NK-92 (cell line): ENCODE measurements around the gene SPON1.
"Not testable (repeated sequence)": the region's sequence is repeated elsewhere in the genome, so short reads cannot be mapped to it uniquely, and the experiment has no call there.

ENCODE experiments used
- DNase-seq: peaks from one replicate; lab custom pipeline; 2025; ENCODE audit not compliant: unreplicated experiment; lab: John Stamatoyannopoulos, UW

The SPON1 gene

DNA sequence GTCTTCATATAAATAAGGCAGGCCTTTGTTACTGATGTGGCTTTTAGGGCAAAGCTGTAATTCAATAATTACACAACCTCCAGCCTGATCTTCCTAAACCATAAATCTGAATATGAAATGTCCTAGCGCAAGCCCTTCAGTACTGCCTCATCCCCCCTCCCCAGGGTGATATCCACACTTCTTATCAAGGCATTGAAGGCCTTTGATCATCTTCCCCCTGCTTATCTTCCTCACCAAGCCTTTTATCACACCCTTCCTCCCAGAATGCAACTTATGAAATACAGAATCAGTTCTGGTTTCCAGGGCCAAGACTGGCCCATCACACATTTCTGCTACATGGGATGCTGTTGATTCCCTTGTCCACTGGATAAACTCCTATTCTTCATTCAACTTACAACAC is 12.1 kb downstream of the SPON1 start:
- DNase-seq, result no peak

GRCh38 chr11:13983081-13983751 is 20.7 kb downstream of the SPON1 start:
- DNase-seq, result no peak

DNA sequence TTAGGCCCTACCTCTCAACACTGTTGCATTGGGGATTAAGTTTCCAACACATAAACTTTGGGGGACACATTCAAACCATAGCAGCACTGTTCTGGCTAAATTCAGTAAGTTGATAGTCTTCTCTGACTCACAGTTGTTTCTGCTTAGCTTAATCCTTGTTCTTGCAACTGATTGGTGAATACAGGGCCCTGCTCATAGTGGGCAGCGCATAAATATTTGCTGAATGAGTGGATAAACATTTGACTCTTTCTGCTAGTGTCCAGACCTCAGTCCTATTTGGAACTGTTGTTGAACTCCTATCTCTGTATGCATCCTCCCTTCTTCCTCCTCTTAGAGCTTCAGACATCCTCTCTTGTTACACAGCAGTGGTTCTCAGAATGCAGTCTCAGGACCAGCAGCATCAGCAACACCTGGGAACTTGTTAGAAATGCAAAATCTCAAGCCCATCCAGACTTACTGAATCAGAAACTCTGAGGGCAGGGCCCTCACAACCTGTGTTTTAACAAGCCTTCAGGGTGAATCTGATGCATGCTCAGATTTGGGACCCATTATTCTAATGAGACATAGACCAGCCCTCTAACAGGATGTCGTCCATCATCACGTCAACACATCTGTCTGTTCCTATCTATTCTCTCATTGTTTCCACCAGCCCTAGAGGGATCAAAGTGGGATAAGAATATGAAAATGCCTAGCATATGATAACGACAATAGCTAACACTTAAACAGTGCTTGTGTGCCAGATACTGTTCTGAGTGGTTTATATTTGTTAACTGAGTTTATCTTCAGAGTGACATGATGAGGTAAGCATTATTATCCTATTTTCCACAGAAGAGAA is 22.3 kb downstream of the SPON1 start:
- no peak for DNase-seq

DNA sequence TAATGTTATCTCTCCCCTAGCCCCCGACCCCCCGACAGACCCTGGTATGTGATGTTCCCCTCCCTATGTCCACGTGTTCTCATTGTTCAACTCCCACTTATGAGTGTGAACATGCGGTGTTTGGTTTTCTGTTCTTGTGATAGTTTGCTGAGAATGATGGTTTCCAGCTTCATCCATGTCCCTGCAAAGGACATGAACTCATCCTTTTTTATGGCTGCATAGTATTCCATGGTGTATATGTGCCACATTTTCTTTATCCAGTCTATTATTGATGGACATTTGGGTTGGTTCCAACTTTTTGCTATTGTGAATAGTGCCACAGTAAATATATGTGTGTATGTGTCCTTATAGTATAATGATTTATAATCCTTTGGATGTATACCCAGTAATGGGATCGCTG is 24.2 kb downstream of the SPON1 start:
- DNase-seq, result not testable (repeated sequence)

GRCh38 chr11:13992158-13992856 is 29.8 kb downstream of the SPON1 start:
- DNase-seq, result not testable (repeated sequence)

DNA sequence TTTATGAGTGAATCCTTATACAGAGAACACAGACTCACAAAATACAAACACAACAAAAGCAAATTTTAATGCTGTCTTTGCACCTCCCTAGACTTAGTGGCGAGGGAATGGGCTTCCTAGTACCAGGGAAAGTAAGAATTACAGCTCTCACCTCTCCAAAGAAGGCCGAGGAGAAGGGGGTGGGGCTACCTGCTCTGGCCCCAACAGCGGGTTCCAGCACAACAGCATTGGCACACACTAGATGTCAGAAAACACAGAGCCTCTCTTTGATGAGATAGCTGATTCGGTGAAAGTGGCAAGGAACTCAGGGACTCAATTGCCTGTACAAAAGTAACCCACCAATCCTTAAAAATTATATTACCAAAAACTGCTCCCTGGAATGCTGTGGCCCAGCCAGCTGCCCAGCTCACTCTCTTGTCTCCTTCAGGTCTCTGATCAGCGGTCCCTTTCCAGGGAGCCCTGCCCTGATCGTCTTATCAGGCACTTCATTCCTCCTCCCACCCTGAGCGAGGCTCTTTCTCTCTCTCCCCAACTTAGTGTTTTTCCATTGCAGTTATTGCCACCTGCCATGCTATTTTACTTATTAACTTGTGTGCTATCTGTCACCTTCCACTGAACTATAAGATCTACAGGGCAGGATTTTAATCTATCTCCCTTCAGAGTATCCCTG is 30.7 kb downstream of the SPON1 start:
- DNase-seq, result no peak

DNA sequence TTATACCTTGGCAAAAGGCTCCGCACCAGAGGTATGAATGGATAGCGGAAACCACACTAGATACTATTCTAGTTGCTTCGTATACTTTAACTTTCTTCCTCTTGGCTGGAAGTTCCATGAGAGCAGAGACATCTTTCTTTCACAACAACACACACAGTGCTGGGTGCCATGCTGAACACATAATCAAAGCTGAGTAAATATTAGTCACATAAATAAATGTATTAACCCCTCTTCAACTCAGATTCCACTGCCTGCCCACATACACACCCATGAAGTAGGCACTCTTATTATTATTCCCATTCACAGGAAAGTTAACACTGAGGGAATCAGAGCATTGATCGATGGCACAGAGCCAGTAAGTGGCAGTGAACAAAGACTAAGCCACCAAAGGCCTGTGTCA is 35.4 kb downstream of the SPON1 start:
- DNase-seq, result no peak

DNA sequence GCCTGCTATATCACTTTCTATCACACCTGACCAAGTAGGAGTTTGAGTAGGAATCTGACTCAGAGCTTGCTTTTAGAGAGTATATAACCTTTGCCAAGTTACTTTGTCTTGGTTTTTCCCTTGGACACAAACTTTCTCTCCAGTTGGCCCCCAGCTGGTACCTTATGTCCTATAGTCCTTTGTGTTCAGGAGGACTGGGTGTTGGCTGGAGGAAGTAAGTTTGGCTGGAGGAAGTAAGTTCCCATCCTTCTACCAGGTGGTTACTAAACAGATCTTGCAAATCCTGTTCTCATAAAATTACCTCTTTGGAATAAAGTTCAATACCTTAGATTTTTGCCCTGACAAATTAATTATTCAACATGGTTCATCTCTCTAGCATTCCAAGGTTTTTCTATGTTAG is 37.2 kb downstream of the SPON1 start:
- no peak for DNase-seq

DNA sequence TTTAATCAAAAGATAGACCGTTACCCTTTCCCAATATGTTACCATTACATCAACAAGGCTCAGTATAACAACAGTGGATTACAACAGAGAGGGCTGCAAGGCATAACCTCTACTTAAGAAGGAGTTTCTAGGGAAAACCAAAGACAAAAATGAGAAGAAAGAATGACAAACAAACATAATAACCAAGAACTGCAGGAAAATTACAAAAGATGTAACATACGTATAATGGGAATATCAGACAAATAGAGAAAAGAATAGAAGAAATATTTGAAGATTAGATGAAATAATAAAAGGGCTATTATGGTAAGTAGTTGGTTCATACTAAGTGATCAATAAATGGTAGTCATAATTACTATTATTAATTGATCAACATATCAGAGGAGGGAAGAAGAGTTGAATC is 39.1 kb downstream of the SPON1 start:
- DNase-seq, result no peak

DNA sequence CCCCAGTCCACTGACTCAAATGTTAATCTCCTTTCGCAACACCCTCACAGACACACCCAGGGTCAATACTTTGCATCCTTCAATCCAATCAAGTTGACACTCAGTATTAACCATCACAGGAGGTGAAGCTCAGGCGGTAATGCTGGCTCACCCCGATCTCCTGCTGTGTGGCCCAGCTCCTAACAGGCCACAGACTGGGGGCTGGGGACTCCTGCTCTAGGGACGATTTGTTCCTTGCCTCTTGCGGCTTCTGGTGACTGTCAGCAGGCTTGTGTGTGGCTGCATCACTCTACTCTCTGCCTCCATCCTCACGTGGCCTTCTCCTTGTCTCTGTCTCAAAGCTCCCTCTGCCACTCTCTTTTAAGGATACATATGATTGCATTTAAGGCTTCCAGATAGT is 45.0 kb downstream of the SPON1 start:
- no peak for DNase-seq

GRCh38 chr11:14010665-14011064 is 48.1 kb downstream of the SPON1 start:
- DNase-seq, result no peak

DNA sequence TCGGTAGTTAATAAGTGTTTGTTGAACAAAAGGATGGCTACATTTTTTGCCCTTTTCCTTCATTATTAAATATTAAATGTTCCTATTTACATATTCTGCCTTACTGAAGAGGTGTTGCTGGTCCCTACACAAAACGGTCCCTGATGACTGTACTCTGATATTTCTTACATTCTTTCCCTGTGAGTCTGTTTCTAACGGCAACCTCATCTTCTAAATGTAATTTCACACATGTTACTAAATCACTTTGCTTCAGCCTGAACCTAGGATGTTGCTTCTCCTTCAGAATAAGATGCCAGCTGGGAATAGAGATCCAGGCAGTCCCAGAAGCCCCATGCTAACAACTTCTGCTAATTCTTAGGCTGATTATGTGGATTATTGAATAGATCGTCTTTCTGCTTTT is 50.3 kb downstream of the SPON1 start:
- DNase-seq, result no peak

DNA sequence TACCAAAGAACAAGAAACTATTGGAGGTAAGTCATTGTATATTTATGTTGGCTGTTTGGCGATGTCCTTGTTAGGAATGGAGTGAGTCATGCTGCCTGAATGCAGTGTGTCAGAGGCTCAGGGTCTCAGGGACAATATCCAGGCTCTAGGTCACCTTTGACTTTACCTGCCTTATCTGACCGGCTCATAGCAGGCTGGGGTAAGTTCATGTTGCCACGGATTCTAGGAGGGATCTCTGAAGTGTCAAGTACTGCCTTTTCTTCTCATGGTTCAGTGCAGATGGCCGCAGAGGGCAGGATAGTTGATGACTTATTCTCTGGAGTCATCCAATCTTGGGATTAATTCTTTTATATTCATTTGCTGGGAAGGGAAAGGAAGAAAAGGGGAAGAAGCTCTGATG is 53.2 kb downstream of the SPON1 start:
- no peak for DNase-seq

DNA sequence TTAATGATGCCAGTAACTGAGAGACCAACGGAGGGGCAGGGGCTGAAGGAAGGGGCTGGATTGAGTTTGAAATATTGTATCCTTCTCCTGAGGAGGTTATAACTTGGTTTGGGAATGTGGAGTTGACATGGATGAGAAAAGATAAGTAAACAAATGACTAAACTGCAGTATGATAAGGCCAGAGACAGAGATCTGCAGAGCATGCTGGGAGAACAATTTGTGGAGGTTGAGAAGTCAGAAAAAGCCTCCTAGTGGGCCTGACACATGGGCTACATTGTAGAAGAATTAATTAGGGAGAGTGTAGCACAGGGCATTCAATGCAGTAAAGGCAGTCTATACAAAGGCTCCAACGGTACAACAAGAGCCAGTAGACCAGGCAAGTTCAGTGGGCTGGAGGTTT is 55.9 kb downstream of the SPON1 start:
- DNase-seq, result no peak

DNA sequence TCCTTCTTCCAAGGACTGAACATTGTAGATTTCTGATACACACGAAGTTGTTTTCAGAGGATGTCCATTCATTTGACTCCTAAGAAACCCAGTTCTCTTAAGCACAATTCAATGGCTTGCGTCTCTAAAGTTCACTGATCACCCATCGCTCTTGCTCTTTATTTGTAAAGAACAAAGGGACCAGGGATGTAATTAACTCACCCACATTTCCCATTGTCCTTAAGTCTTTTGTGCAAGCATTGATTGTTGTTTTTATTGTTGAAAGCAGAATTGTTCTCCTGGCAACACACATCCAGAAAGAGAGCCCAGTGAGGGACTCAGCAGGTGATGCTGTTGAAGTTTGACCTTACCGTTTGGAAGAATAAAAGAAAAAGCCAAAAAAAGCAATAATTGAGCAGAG is 59.2 kb downstream of the SPON1 start:
- DNase-seq, result no peak

GRCh38 chr11:14022251-14022650 is 59.7 kb downstream of the SPON1 start:
- no peak for DNase-seq

- no peak for DNase-seq
Measured at GRCh38 chr11:14022821-14023220, 60.3 kb downstream of the SPON1 start.

- no peak for DNase-seq
Measured at GRCh38 chr11:14026961-14027360, 64.4 kb downstream of the SPON1 start.

DNA sequence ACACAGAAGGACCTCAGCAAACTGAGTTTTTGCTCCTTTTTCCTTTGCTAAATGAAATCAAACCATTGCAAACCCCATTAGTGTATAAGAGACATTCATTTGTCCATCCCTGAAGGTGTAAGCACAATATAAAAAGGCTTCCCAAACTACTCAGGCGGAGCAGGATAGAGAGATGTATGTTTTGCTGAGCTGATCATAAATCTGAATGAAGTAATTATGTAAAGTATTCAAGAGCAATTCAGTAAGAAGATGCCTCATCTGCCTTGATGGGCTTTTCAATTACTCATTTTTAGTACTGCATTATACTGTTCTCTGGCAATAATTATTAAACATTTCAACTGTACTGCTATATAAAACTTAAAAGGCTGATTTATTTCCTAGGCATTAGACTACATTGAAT is 65.0 kb downstream of the SPON1 start:
- no peak for DNase-seq

DNA sequence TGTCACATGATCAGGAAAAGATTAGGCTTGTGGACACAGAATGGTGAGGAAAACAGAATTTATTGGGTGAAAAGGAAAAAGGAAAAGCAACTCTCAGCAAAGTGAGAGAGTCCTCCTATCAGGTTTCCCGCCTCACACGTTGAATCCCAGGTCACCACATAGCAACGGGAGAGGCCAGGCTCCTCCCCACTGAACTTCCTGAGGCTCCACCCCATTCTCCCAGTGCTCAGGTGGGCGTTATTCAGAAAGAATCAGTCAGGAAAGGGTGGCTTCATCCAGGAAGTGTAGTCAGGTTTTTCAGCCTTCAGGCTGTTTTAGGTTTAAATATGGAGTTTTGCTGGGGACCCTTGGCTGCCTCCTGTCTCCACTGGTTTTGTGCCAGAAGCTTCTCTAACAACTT is 66.9 kb downstream of the SPON1 start:
- no peak for DNase-seq
